Epithelial cell of prostate (primary cell): ENCODE data around the gene PLCL2.

Source experiments
- DNase-seq: peaks from one replicate; pipeline ENCODE4 v3.0.0-alpha.2; 2011; ENCODE audit warnings: low read depth, low spot score
- H3K27ac ChIP-seq: fragments of 450-650 bp; 2 replicates; pipeline ENCODE4 v1.5.1; 2017; ENCODE audit warnings: mild to moderate bottlenecking

Gene PLCL2

DNA sequence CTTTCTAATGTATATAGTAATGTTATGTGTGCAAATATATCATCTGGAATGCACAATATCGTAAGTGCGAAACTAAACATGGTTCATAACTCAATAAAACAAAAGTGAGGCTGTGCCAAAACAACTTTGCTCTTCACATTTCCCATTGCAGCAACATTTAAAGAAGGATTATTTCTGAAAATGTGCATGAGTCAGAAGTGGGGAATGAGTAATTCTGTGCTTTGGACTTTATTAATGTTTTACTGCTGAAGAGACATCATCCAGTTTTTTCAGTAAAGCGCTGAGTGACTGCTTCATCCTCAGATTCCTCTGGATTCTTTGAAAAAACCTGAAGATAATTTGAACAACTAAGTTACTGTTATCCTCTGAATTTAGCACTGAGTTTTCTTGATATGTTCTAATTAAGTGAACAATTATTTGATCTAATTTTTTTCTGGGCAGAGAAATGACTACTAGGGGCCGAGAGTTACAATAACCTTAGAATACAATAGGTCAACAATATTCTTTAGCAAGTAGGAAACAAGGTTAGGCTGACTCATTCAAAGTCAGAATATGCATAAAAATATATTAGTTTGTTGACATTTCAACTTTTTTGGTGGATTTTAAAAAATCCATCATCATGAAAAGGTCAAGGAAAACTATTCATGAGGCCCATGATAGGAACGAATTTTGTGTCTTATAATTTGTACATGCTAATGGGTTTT, 20.0 kb upstream of the PLCL2 start:
- no peak for DNase-seq
- H3K27ac ChIP-seq: no peak overlapping the region

DNA sequence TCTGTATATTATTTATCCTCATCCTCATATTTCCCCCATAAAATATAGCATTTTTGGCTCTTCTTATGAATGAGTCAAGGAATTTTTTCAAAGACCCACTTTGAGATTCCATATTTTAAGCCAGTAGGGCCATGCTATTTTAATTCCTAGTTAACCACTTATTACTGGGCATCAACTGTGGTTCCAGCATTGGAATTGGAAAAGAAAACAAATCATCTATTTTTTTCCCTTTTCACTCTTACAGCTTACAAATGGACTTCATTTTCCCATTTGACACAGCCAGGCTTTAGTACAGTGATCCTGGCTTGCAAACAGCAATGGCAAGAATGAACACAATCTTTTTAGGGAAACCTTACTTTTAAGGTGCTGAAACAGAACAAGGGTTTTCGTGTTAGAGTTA, 19.4 kb upstream of the PLCL2 start:
- no peak for DNase-seq
- H3K27ac ChIP-seq: no peak overlapping the region

DNA sequence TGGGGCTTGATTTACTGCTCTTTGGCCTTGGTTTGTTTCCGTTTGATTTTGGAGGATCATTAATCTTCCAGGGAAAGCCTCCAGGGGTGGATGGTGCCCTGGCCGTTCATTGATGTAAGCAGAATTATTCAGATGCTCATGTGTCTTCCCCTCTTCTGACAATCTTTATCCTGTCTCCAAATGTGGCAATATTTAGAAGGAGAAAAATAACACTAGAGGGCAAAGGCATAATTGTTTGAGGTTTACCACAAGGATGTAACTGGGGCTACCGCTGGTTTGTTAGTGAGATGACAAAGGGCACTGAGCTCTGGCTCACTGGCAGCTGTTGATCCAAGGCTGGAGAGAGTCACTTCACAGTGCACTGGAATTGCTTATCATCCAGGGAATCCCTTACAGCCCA, 18.2 kb upstream of the PLCL2 start:
- no peak for DNase-seq
- no peak overlapping the region for H3K27ac ChIP-seq

DNA sequence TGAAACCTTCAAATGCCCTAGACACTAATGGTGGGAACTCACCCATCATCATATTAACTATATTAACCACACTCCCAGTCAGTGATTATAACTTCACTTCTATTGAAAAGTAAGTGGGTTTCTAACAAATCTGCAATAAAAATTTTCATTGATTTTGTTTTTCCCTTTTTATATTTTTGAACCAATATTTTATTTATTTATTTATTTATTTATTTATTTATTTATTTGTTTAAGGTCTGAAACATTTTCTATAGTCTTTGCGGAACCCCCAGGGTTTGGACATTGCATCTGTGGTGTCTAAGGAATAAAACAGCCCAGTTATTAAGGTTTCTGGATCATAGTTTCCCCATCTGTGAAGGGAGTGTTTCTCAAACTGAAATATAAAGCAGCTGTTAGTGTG, 16.2 kb upstream of the PLCL2 start:
- no peak for DNase-seq

DNA sequence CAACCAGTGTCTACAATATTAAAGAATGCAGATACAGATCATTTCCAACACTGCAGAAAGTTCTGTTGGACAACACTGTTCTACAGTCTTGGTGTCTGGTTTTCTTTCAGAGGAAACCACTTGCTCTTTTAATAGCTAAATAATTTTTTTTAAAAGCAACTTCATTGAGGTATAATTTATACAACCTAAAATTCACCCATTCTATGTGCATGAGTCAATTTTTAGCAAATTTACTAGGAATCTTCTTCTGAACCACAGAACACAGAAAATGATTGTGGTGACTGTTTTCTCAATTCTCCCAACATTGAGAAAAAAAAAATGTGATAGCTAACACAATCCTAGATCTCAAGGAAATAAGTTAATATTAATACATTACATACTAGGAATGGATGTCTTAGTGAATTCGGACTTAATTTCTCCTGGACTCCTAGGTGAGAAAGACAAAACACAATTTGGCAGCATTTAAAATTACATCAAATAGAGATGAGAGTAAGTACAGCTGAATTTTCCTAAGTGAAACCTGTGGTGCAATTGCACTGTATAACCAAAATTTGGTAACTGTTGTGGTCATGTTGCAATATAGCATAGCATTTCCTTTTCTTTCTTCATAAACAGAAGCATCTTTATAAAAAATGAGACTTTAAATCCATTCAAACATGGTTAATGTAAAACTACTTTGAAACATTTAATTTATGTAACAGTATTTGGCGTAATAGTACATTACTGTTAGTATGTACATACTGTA, 15.3 kb upstream of the PLCL2 start:
- no peak for DNase-seq
- no peak overlapping the region for H3K27ac ChIP-seq

More for the DNA sequence above, 16.2 kb upstream of the PLCL2 start:
- no peak overlapping the region for H3K27ac ChIP-seq

DNA sequence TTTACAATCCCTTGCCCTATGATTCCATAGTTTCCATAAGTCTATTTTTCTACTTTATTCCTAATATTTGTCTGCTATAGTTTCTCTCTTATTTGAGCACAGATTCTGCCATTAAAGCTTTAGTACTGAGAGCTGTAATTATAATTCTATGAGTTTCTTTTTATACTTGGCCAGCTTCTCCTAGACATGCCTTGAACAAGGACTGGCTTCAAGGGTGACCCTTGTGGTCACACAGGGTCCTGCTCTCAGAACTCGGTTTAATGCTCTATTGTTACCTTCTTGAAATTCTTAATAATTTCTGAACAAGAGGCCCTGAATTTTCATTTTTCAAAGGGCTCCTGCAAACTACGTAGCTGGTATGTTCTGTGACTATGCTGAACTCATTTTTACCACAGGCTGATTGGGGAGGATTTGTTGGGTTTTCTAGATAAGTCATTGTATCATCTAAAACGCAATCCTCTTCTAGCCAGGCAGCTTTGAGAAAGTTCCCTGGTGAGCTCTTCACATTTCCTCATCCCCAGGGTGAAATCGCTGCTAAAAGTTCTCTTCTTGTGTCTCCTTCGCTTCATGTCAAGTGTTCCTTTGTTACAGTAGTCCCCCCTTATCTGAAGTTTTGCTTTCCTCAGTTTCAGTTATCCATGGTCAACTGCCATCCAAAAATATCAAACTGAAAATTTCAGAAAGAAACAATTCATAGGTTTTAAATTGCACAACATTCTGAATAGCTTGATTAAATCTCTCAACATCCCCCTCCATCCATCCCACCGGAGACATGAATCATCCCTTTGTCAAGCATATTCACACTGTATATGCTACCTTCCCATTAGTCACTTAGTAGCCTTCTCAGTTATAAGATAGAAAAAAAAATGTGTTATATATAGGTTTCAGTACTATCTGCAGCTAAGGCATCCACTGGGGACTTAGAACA, 12.6 kb upstream of the PLCL2 start:
- H3K27ac ChIP-seq: no peak overlapping the region
- DNase-seq: no peak

DNA sequence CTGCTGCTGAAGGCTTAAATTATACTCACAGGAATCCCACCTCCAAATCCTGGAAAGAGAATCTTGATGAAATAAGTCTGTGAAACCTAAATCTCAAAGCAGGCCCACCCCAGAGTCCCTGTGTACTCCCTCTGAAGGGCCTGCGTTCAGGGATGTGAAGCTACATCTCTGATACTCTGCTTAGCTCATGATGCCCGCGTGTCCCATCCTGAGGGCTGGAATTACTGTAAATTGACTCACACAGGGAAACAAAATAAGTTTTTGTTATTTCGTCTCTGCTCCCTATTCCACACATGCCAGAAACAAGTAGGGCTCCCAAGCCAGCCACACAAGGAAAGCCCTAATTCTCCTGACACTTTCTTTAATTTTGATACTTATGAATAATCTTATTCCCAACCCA, 10.9 kb upstream of the PLCL2 start:
- H3K27ac ChIP-seq: no peak overlapping the region
- DNase-seq: no peak

DNA sequence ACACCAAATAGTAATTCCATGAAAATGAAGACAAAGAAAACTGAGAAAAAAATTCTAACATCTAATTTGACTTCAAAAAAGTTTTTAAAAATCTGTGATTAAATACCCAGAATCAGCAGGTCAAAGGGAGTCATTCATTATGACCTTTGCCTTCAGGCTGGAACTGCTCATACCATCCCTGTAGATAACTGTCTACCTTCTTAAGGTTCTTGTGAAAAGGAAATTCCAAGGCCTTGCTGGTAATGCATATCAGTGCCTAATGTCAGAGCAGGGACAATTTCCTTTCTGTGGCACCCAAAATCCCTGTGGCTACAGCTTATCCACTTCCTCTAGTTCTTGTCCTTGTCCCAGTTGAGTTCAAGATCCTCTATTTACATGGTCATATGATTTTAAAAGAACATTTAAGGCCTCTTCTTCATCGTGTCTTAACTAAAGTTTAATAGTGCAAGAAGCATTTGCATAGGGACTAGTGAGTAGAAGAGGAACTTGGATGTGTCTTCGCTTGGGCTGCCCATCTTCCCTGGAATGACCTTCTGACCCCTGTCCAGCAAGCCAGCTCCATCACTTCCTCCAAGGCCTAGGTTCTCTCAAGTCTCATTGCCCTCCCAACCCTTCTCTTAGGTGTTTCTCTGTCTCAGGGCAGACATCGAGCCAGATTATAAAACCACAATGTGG, 8.7 kb upstream of the PLCL2 start:
- no peak overlapping the region for H3K27ac ChIP-seq
- DNase-seq: no peak

DNA sequence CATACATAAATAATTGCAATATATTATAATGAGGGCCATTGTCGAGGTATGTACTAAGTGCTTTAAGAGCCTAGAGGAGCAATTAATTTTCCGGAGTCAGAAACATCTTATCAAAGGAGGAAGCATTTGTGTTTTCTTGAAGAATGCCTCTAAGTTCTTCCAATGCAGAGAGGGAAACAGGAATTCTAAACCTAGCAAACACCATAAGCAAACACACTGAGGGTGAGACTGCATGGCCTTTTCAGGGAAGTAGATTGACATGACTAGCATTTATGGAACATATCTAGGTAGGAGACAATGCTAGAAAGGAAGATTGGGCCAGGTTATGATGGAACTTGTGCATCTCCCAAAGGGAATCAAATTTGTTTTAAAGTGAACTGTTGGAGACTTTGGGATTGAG, 7.2 kb upstream of the PLCL2 start:
- H3K27ac ChIP-seq: no peak overlapping the region
- DNase-seq: no peak

DNA sequence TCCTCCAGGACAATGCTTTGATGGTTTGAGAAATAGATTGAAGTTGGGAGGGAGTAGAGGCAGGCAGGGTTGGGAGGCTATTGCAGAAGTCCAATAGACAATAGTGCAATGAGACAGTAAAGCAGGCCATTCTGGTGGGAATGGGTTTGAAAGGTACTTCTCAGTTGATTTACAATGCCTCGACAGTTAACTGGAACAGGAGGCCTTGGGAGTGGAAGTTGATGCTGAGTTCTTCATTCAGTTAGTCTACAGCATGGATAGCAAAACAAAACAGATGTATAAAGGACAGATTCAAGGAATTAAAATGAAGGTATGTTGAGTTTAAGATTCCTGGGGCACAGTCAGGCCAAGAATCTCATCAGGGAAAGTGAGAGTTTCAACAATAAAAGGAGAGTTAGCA, 6.8 kb upstream of the PLCL2 start:
- no peak for DNase-seq
- H3K27ac ChIP-seq: no peak overlapping the region

DNA sequence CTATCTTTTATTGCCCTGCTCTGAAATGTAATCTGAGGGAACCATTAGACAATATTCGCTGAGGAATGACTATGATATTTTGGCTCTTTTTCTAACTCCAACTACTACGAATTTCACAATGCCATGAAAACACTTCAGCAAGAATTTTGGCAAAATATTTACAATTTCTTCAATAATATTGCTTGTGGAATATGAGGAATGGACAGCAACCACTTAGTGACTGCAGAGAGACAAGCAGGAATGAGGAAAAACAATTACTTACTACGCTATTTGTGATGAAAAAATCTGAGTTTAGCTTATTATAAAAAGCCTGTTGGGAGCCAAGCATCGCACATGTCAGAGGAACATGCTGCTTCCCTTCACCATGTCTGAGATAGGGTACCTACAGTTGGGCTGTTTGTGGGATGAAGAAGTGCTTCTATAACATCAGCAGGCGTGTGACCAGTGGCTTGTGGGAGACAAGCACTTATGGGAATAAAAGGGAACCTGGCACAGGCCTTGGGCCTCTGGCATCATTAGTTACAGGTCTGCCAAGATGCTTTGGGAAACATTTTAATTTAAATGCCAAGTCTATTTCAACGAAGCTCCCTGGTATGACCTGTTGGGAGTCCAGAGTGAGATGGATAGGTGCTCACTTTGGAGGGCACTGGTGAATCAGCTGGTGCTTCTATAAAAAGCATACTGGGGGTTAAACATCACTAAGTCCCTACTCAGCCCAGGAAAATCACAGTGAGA, 2.7 kb upstream of the PLCL2 start:
- H3K27ac ChIP-seq: no peak overlapping the region
- no peak for DNase-seq

DNA sequence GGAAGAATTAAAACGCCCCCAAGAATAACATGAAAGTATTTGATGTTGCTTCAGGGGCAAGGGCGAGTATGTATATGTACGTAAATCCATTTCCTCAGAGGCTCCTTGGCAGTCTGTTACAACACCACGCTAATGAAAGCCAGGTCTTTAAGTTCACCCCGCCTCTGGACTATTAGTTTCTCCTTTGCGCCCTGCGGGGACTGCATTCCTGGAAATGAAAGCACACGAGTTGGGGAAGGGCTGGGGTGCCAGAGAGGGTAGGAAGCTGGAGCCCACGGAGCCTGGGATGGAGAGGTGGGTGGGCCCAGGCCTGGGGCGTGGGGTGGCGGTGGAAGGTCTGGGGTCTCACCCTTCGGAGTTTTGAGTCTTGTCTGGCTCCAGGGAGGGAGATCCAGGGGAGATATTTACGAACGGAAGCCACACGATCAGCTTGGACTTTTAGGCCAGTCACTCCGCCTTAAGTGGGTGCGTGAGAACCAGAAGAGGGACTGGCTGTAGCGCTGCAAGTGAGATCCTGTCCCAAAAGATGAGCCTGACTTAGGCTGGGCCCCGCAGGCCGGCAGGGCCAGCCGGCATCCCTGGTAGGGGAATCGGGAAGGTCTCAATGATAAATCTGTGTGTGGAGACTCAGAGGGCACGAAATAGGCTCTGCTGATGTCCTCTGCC, 1.6 kb upstream of the PLCL2 start:
- DNase-seq: no peak

DNA sequence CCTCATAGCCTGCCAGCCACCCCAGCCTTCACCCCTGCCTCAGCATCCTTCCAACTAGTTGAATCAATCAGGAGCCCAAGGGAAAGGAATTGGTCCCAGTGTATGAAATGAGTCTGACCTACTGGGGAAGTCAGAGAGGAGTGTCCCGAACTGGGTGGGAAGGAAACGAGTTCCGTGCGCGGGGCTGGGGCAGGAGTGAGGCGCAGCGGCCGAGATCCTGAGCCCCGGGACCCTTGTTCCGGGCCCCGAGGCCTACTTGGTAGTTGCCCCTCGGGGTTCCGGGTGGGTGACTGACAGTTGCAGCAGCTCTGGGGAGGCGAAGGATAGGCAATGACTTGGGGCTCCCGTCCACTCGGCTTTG, 1.1 kb upstream of the PLCL2 start:
- DNase-seq: no peak
- H3K27ac ChIP-seq: no peak overlapping the region

More for the DNA sequence above, 1.6 kb upstream of the PLCL2 start:
- H3K27ac ChIP-seq: no peak overlapping the region

DNA sequence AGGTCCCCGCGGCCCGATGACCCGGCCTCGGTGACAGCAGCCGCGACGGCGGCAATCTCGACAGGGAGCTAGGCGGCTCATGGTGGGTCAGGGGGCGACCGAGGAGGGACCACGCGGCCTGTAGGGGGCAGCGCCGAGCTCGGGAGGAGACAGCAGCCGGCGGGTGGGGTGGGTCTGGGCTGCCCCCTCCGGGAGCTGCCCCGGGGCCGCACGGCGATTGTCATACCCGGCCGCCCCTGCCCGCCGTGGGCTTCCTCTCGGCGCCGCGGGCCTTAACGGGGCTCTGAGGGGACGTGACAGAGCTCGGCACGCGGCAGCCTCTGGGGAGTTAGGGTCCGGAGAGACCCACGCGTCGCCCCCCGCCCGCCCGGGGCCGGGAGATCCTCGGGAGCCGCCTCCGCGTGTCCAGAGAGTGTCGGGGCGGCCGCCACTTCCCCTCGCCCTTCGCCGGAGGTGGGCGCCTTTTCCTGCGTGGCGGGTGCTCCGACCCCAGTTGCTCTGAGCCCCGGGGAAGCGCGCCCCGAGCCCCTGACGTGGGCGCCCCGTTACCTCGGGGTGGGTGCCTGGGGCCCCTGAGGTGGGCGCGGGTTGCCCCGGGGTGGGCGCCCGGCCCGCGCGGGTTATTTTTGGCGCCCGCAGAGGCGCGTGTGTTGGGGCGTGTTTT, 539 bp upstream of the PLCL2 start:
- no peak for DNase-seq
- no peak overlapping the region for H3K27ac ChIP-seq

DNA sequence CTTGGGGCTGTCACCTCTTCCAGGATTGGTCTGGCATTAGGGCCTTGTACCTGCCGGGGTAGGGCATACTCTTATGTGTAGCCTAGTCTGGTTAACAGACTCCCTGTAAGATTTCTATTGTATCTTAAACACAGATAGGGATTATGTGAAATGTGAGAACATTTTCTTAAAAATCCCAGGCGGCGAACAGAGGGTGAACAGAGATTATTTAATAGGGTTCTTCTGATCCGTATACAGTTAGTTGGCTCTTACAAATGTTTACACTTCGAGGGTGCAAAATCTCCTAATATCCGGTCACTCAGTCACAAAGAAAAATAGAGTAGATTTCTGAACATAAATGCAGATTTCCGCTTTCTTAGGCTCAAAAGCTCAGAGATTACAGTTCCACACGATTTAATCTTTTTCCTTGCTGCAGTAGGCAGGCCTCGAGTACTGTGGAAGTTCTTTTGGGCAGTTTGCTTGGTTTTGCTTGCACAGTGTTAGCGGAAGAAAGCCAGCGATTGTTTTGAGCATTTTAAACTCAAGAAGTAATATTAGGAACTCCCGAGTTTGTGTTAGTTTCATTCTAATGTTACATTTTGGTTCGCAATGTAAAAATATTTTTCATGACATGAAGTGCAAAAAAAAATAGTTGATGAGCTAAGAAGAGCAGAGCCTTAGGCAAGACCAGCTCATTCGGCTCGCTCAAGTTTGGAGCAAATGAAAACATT, 993 bp downstream of the PLCL2 start:
- DNase-seq: no peak
- no peak overlapping the region for H3K27ac ChIP-seq

DNA sequence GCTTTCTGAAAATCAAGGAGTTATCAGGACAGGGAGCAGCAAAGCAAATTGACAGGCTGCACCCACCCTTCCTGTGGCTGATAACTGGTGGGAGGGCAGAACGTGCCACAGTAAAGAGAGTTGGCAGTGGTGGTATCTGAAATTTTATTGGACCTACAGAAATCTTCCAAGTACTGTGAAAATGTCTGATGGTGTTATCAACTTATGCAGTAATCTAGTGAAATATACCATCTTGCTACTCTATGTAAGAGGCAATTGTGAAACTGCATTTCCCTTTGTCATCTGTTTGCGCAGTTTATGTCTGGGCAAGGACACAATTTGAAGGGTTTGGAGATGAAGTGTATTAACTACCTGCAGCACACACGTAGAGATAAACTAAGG, 1.5 kb downstream of the PLCL2 start:
- no peak overlapping the region for H3K27ac ChIP-seq
- no peak for DNase-seq

DNA sequence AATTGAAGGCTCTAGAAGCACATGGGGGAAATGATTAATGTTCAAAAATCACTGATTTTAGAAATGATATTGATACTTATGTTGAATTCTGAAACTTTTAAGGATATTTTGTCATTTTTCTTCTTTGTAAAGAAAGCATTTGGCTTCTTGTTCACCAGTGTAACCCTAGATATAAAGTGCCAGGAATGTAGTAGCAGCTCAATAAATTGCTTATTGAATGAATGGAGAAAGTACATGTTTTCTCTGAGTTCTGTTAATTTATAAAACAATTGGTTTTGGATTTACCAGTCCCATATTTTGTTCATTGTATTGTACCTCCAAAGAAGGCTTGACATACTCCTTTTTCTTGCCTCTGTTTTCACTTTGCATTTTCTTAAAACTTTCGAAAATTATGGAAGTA, 2.4 kb downstream of the PLCL2 start:
- DNase-seq: no peak
- H3K27ac ChIP-seq: no peak overlapping the region

DNA sequence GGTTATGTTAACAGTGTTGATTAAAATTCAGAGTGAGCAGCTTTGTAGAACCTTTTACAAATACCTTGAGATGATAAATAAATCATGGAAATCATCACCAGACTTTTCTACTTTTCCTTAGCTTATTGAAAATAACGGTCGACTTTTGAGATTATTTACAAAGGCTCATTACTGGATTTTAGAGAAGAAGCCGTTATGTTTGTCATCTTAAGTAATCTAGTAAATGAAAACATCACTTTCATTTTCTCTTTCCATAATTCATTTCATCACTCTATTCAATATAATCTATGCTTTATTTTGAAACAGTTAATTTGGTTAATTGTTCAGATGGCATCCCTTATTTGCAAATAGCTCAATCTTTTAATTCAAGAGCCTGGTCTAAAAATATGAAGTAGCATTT, 3.6 kb downstream of the PLCL2 start:
- no peak overlapping the region for H3K27ac ChIP-seq
- no peak for DNase-seq
